Measurements from ENCODE around the gene USP10. TPM values are rescaled to one million over a fixed set of nuclear protein-coding genes. Genes with fewer than 3 reads are reported as not detected.

USP10 gene
- total RNA-seq (2014; rRNA removed; shearing (Covaris generic)) = 53.9 and 58.2 TPM in 2 replicates

GRCh38 chr16:84699712-84700445 lies at the start of gene USP10:
TSS of gene USP10 (plus strand) at chr16:84700000. CDS start at chr16:84700091, 91 bp downstream.
- peak; percentile 75 for DNase-seq (ENCODE audit: low spot score)

- DNase-seq (ENCODE audit: low spot score) = no peak
Measured at GRCh38 chr16:84650062-84650991, 49.5 kb upstream of the USP10 start.

- no peak for DNase-seq (ENCODE audit: low spot score)
Measured at GRCh38 chr16:84652566-84652965, 47.2 kb upstream of the USP10 start.

GRCh38 chr16:84654238-84654637 lies 45.6 kb upstream of the USP10 start:
- no peak for DNase-seq (ENCODE audit: low spot score)

- DNase-seq (ENCODE audit: low spot score) = no peak
Measured at GRCh38 chr16:84654998-84655397, 44.8 kb upstream of the USP10 start.

GRCh38 chr16:84656649-84657048 lies 43.2 kb upstream of the USP10 start:
- no peak for DNase-seq (ENCODE audit: low spot score)

- no peak for DNase-seq (ENCODE audit: low spot score)
Measured at GRCh38 chr16:84657229-84657837, 42.5 kb upstream of the USP10 start.

- DNase-seq (ENCODE audit: low spot score) = no peak
Measured at GRCh38 chr16:84658690-84659089, 41.1 kb upstream of the USP10 start.

- no peak for DNase-seq (ENCODE audit: low spot score)
Measured at GRCh38 chr16:84659656-84660300, 40.0 kb upstream of the USP10 start.

- DNase-seq (ENCODE audit: low spot score) = no peak
Measured at GRCh38 chr16:84660973-84661372, 38.8 kb upstream of the USP10 start.

- DNase-seq (ENCODE audit: low spot score) = no peak
Measured at GRCh38 chr16:84661418-84662060, 38.3 kb upstream of the USP10 start.

GRCh38 chr16:84662471-84662870 lies 37.3 kb upstream of the USP10 start:
- no peak for DNase-seq (ENCODE audit: low spot score)

GRCh38 chr16:84663433-84664101 lies 36.2 kb upstream of the USP10 start:
- DNase-seq (ENCODE audit: low spot score) = no peak

GRCh38 chr16:84665359-84665758 lies 34.4 kb upstream of the USP10 start:
- DNase-seq (ENCODE audit: low spot score) = no peak

- no peak for DNase-seq (ENCODE audit: low spot score)
Measured at GRCh38 chr16:84665843-84666242, 34.0 kb upstream of the USP10 start.

- no peak for DNase-seq (ENCODE audit: low spot score)
Measured at GRCh38 chr16:84667600-84668309, 32.0 kb upstream of the USP10 start.

GRCh38 chr16:84670063-84670462 lies 29.7 kb upstream of the USP10 start:
- no peak for DNase-seq (ENCODE audit: low spot score)

GRCh38 chr16:84672276-84673202 lies 27.3 kb upstream of the USP10 start:
- peak; percentile 80 for DNase-seq (ENCODE audit: low spot score)

- no peak for DNase-seq (ENCODE audit: low spot score)
Measured at GRCh38 chr16:84673203-84673535, 26.6 kb upstream of the USP10 start.

Data from HT-29 (cell line).